Measurements from ENCODE around the gene PHF20.

DNA sequence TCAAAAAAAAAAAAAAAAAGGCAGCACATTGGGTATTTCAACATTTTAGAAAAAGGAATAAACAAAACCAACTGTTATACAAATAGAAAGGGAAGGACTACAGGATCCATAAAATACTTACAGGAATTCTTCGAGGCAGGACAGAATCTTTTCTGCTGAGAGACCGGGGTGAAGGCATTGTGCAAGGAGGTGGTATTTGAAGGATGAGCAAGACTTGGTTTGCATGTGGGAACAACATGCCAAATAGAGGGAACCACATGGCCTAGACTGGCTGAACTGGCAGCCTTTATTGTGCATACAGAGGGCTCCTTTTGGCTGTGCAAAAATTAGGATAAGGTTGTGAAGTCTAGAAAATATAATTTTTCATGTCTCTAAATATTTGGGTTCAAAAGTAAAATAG, 119.6 kb downstream of the PHF20 start:
- TF ChIP-seq, protein P1, sequence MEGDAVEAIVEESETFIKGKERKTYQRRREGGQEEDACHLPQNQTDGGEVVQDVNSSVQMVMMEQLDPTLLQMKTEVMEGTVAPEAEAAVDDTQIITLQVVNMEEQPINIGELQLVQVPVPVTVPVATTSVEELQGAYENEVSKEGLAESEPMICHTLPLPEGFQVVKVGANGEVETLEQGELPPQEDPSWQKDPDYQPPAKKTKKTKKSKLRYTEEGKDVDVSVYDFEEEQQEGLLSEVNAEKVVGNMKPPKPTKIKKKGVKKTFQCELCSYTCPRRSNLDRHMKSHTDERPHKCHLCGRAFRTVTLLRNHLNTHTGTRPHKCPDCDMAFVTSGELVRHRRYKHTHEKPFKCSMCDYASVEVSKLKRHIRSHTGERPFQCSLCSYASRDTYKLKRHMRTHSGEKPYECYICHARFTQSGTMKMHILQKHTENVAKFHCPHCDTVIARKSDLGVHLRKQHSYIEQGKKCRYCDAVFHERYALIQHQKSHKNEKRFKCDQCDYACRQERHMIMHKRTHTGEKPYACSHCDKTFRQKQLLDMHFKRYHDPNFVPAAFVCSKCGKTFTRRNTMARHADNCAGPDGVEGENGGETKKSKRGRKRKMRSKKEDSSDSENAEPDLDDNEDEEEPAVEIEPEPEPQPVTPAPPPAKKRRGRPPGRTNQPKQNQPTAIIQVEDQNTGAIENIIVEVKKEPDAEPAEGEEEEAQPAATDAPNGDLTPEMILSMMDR (IDR thresholded peaks at IDR 0.05; ENCODE audit: insufficient read depth, low read length) = no peak
- TF ChIP-seq REST (IDR thresholded peaks at IDR 0.05; ENCODE audit: insufficient replicate concordance, low read depth) (no peak), POLR2AphosphoS5 (IDR thresholded peaks at IDR 0.05; ENCODE audit: low read depth) (no peak)

Data from HL-60 (cell line).